ENCODE measurements around the gene DNAL4. TPM values are rescaled to one million over a fixed set of nuclear protein-coding genes. Genes with fewer than 3 reads are reported as not detected.

DNAL4 gene
- total and polyA plus RNA-seq, 2 experiments from 2014 or later, result 39.7 to 42.3 TPM

DNA sequence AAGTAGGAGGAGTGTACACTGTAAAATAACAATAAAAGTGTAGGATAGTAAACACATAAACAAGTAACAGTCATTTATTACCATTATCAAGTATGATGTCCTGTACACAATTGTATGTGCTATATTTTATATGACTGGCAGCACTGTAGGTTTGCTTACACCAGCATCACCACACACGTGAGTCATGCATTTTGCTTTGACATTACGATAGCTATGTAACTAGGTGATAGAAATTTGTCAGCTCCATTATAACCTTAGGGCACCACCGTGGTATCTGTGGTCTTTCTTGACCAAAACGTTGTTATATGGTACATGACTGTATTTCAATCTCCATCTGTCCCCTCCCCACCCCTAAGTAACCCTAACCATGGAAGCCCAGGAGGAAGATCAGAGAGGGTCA, 1.1 kb downstream of the DNAL4 start:
- H3K4me3 ChIP-seq, result peak overlapping the region; percentile 77

DNA sequence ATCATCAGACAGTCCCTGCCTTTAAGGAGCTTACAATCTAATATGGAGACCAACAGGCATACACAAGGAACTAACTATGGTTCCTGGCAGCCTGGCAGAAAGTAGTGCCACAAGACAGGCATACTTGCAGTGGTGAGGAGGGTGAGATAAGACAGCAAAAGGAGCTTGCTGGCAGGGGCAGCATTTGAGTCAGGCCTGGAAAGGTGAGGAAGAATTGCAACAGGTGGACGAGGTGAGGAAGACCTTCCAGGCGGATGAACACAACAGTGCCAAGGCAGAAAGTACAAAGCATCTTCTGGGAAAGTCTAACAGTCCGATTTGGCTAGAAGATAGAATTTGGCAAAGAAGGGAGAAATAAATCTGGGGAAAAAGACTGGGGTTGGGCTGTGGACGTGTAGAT, 4.3 kb downstream of the DNAL4 start:
- peak overlapping the region; percentile 95 for H3K27ac ChIP-seq
- DNase-seq (ENCODE audit: low read depth in 1 of 2, low spot score in 1 of 2), result no peak
- TF ChIP-seq, protein P1, sequence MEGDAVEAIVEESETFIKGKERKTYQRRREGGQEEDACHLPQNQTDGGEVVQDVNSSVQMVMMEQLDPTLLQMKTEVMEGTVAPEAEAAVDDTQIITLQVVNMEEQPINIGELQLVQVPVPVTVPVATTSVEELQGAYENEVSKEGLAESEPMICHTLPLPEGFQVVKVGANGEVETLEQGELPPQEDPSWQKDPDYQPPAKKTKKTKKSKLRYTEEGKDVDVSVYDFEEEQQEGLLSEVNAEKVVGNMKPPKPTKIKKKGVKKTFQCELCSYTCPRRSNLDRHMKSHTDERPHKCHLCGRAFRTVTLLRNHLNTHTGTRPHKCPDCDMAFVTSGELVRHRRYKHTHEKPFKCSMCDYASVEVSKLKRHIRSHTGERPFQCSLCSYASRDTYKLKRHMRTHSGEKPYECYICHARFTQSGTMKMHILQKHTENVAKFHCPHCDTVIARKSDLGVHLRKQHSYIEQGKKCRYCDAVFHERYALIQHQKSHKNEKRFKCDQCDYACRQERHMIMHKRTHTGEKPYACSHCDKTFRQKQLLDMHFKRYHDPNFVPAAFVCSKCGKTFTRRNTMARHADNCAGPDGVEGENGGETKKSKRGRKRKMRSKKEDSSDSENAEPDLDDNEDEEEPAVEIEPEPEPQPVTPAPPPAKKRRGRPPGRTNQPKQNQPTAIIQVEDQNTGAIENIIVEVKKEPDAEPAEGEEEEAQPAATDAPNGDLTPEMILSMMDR (IDR thresholded peaks at IDR 0.05; ENCODE audit: low read depth, low read length), result no peak
- H3K4me1 ChIP-seq (ENCODE audit: low read depth), result peaks cover 47% of the 10 kb centered on the region
- H3K36me3 ChIP-seq, result no peaks in the 10 kb centered on the region
- H3K27me3 ChIP-seq, result no peaks in the 10 kb centered on the region
- no peaks in the 10 kb centered on the region for H3K9me3 ChIP-seq (ENCODE audit: low read depth)
- H3K4me3 ChIP-seq, result no peak overlapping the region

More for the DNA sequence above, 1.1 kb downstream of the DNAL4 start:
- DNase-seq (ENCODE audit: low read depth in 1 of 2, low spot score in 1 of 2), result peak in 1 of 2 donors; percentile 12
- Histone ChIP-seq H3K9me3 (ENCODE audit: low read depth) (no peaks in the 10 kb centered on the region), H3K27me3 (peaks cover 21% of the 10 kb centered on the region), H3K27ac (no peak overlapping the region), H3K36me3 (no peaks in the 10 kb centered on the region), H3K4me1 (ENCODE audit: low read depth) (peaks cover 19% of the 10 kb centered on the region)
- TF ChIP-seq, protein P1 (IDR thresholded peaks at IDR 0.05; ENCODE audit: low read depth, low read length), result no peak

DNA sequence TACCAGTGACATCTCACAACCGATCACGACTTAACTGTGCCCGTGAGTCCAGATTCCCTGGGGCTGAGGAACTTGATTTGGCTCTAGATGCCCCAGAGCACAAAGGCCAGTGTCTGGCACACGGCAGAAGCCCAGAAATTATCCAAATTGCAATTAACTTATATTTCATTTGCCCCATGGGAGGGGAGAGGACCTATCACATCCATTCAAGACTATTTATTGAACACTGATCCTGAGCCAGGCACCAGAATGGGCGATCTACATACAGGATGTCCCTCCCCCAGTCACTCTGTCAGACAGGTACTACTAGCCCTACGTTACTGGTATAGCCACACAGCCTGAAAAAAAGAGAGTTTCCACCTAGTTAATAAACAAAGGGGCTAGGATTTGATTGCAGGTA, 5.1 kb downstream of the DNAL4 start:
- Histone ChIP-seq H3K9me3 (ENCODE audit: low read depth) (no peaks in the 10 kb centered on the region), H3K4me1 (ENCODE audit: low read depth) (peaks cover 46% of the 10 kb centered on the region), H3K36me3 (no peaks in the 10 kb centered on the region), H3K4me3 (no peak overlapping the region), H3K27me3 (no peaks in the 10 kb centered on the region), H3K27ac (peak overlapping the region; percentile 95)
- TF ChIP-seq, protein P1 (IDR thresholded peaks at IDR 0.05; ENCODE audit: low read depth, low read length), result no peak
- no peak for DNase-seq (ENCODE audit: low read depth in 1 of 2, low spot score in 1 of 2)

DNA sequence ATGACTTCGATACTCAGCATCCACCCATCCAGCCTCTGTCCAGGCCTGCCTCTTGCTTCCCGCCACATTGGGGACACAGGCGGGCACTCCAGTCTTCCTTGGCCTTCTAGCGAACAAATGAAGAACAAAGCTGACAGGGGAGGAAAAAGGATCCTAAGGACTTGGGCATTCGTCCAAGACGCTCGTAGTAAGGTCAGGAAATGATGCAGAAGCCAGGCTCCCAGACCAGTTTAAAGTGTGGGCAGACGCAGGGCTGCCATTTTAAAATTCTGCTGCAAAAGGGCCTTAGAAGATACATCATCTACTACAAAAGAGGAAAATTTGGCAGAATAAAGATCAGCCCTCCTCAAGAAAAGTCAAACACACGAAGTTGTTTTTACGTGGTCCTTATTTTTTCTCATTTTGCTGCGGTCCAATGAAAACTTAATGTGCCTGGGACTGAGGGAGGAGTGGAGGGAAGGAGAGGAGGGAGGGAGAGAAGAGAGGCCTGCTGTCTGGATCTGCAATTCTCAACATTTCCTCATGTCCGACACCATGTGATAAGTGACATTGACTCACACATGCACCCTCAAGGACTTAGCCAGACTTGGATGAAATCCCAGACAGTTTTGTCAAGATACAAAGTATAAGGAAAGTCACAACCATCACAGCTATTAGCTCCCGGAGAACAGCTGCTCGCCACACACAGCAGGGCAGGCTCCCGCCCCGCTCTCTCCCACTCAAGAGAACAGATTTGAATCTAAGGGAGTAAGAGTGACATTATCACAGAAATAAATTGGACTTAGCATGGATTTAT, 5.7 kb downstream of the DNAL4 start:
- peak overlapping the region; percentile 95 for H3K27ac ChIP-seq
- H3K27me3 ChIP-seq, result no peaks in the 10 kb centered on the region
- peak; percentile 67 to 96 for DNase-seq (ENCODE audit: low read depth in 1 of 2, low spot score in 1 of 2)
- no peaks in the 10 kb centered on the region for H3K36me3 ChIP-seq
- H3K9me3 ChIP-seq (ENCODE audit: low read depth), result no peaks in the 10 kb centered on the region
- TF ChIP-seq, protein P1 (IDR thresholded peaks at IDR 0.05; ENCODE audit: low read depth, low read length), result no peak
- no peak overlapping the region for H3K4me3 ChIP-seq
- H3K4me1 ChIP-seq (ENCODE audit: low read depth), result peaks cover 53% of the 10 kb centered on the region

DNA sequence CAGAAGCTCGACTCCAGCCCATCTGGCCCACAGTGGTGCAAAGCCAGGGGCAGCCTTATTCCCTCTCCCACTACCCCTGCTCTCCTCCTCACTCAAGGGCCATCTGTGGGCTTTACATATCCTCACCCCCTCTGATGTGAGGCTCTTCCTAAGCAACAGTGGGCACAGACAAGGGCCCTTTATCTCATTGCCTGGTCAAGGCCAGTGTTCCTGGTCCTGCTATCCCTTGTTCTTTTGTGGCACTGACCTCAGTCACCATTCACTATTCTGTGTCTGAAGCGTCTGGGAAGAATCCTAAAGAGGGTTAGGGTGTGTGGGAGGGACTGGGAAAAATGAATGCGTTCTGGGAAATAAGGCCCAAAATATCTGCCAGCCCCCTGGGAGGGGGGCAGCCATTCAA, 7.3 kb downstream of the DNAL4 start:
- Histone ChIP-seq H3K4me1 (ENCODE audit: low read depth) (peaks cover 66% of the 10 kb centered on the region), H3K27ac (peak overlapping the region; percentile 95), H3K36me3 (no peaks in the 10 kb centered on the region), H3K9me3 (ENCODE audit: low read depth) (no peaks in the 10 kb centered on the region), H3K4me3 (no peak overlapping the region), H3K27me3 (no peaks in the 10 kb centered on the region)
- TF ChIP-seq, protein P1 (IDR thresholded peaks at IDR 0.05; ENCODE audit: low read depth, low read length), result no peak
- DNase-seq (ENCODE audit: low read depth in 1 of 2, low spot score in 1 of 2), result no peak
